Stimulated activated CD8-positive, alpha-beta memory T cell treated with anti-CD3 and anti-CD28 coated beads, Interleukin-12 subunit alpha, Interleukin-12 subunit beta, amount 100 ng/mL, for 1 hour (primary cell): ENCODE data around the gene ACKR2.

ENCODE experiments used
- DNase-seq: peaks from one replicate; pipeline ENCODE4 v3.0.0-alpha.2; 2020; ENCODE audit warnings: low read depth

ACKR2 gene

DNA sequence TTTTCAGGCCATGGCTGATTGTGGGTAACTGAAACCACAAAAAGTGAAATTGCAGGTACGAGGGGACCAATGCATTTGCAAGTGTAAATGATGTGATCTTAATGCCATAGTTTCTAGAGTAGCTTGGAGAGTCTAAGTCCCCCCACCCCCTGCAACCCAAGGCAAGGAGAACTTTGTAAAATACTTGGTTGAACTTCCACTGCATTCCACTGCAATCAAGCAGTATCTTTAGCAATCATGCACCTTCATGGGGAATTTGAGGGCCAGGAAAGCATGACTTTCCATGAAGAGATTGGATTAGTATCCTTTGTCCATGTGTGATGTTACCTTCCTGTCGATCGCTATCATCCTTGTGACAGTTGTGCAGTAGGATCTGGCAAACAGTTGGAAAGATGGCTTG lies 77.8 kb downstream of the ACKR2 start:
- no peak for DNase-seq

GRCh38 chr3:42891042-42891441 lies 81.8 kb downstream of the ACKR2 start:
- DNase-seq: no peak

DNA sequence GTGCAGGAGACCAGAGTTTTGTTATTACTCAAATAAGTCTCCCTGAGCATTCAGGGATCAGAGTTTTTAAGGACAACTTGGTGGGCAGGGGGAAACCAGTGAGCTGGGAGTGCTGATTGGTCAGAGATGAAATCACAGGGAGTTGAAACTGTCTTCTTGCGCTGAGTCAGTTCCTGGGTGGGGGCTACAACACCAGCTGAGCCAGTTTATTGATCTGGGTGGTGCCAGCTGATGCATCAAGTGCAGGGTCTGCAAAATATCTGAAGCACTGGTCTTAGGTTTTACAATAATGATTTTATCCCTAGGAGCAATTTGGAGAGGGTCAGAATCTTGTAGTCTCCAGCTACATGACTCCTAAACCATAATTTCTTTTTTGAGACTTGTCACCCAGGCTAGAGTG lies 82.9 kb downstream of the ACKR2 start:
- DNase-seq: no peak

DNA sequence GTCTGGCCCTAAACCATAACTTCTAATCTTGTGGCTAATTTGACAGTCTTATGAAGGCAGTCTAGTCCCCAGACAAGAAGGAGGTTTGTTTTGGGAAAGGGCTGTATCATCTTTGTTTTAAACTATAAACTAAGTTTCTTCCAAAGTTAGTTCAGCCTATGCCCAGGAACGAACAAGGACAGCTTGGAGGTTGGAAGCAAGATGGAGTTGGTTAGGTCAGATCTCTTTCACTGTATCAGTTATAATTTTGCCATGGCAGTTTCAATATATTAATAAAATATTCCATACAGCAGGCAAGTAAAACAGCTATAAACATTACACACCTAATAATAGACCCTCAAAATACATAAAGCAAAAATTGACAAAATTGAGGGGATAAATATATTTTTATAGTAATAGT lies 83.6 kb downstream of the ACKR2 start:
- no peak for DNase-seq

GRCh38 chr3:42894698-42895579 lies 85.7 kb downstream of the ACKR2 start:
- no peak for DNase-seq

GRCh38 chr3:42895580-42895868 lies 86.3 kb downstream of the ACKR2 start:
- DNase-seq: no peak

DNA sequence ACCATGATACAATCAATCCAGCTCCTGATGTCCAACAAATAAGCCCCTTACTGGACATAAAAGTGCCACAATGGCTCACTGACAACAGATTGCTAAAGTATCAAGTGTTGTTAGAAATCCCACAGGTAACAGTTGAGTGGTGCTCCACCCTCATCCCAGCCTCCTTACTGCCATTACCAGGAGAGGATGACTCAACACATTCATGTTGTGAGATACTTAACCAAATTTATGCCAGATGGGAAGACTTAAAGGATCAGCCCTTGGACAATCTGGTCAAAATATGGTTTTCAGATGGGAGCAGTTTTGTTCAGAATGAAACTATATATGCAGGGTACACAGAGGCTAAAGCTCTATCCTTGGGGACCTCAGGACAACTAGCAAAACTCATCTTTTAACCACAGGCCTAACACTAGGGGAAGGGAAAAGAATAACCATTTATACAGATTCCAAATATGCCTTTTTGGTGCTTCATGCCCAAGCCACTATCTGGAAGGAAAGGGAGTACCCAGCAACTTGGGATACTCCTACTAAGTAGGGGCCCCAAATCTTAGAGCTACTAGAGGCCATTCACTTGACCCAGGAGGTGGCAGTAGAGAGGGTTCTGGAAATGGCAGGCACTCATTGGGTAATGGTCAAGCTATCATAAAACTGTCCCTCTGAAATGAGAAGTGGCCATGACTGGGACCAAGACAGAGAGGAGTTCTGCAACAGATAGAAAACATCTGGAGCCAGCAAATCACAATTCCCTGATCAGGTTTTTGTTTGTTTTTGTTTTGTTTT lies 89.8 kb downstream of the ACKR2 start:
- no peak for DNase-seq

DNA sequence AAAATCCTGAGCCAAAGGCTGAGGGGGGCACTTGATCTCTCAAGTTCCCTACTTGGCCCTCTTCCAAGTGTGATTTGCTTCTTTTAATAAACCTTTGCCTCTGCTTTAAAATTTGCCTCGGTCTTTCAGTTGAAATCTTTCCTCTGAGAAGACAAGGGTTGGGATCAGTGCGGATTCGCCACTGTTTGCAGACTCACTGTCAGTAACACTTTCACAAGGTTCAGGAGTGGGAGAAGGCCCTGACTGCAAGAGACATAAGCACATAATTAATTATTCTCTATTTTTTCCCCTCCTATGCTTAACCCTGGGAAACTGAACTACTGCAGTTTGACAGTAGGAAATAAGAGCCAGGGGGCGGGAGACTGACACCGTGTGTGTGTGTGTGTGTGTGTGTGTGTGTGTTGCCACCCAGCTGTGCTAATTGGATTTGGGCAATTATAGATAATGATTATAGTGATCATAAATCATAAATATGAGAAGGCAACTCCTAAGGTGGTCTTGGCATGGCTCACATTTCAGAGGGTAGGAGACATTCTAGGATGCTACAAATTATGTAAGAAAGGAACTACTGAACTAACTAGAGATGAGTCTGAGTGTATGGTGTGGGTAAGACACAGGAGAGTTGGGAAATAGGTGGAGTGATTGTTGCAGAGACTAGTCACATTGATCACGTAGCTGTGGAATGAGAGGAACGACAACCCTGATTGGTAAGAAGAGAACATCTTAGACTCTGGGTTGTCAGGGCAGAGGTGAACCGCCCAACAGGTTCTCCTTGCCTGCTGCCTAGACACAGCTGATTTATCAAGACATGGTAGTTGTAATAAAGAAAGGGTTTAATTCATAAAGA lies 91.2 kb downstream of the ACKR2 start:
- no peak for DNase-seq

GRCh38 chr3:42901073-42901415 lies 91.8 kb downstream of the ACKR2 start:
- DNase-seq: no peak

GRCh38 chr3:42902257-42902656 lies 93.0 kb downstream of the ACKR2 start:
- no peak for DNase-seq

DNA sequence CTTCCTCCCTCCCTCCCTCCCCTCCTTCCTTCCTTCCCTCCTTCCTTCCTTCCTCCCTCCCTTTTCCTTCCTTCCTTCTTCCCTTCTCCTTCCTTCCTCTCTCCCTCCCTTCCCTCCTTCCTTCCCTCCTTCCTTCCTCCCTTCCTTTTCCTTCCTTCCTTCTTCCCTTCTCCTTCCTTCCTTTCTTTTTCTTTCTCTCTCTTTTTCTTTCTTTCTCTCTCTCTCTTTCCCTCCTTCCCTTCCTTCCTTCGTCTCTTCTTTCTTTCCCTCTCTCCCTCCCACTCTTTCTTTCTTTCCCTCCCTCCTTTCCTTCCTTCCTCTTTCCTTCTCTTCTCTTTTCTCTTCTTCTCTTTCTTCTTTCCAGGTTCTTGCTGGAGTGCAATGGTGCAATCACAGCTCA lies 94.8 kb downstream of the ACKR2 start:
- no peak for DNase-seq

DNA sequence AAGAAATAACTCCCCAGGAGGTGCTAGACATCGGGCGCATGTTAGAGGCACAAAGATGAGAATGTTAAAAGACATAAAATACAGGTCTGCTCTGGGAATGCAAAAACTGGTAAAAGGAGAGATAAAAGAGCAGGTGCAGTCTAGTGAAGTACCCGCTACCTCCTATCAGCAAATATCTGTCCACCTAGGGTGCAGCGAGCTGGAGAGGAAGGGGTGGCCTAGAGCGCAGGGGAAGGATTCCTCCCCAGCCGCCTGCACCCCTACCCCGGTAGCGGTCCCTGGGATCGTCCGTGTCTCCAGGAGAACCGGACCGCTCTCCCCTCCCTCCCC lies 96.5 kb downstream of the ACKR2 start:
- no peak for DNase-seq

GRCh38 chr3:42906070-42906847 lies 97.0 kb downstream of the ACKR2 start, which contains the start of gene ZNF662:
Gene ZNF662 (plus strand): TSS chr3:42906142. CDS start chr3:42908115, 1,973 bp downstream.
- peak; percentile 1 for DNase-seq

DNA sequence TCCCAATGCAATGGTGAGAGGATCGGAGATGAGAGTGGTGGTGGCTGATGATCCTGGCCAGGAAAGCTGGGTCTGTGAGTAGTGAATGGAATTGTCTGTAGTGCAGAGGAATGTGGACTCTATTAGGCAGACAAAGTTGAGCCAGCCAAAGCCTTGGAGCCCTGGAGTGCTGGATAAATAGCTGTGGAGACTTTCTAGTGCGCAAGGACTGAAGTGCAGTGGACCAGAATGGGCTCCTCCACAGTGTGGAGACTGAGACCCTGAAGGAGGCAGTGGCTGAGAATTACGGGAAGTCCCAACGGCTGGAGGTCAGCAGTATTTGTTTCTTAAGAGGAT lies 97.6 kb downstream of the ACKR2 start:
- no peak for DNase-seq

- no peak for DNase-seq
Observed at GRCh38 chr3:42908675-42909074, 99.4 kb downstream of the ACKR2 start.

- no peak for DNase-seq
Observed at GRCh38 chr3:42911551-42911950, 102.3 kb downstream of the ACKR2 start.

DNA sequence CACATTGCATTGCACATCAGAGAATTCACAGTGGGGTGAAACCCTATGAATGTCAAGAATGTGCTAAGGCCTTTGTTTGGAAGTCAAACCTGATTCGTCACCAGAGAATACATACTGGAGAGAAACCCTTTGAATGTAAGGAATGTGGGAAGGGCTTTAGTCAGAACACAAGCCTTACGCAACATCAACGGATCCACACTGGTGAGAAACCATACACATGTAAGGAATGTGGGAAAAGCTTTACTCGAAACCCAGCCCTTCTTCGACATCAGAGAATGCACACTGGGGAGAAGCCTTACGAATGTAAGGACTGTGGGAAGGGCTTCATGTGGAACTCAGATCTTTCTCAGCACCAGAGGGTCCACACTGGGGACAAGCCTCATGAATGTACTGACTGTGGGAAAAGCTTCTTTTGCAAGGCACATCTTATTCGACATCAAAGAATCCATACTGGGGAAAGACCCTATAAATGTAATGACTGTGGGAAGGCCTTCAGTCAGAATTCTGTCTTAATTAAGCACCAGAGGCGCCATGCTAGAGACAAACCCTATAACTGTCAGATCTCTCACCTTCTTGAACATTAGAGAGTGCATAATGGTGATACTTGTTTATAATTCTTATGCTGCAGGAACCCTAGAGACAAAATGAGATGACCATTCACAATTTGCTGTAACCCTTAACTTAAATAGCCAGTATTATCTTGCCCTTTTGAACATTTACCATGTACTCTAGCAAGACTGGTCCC lies 105.7 kb downstream of the ACKR2 start:
- no peak for DNase-seq
